HG02571 (cell line): ENCODE measurements around the gene AKIRIN2.

Source experiments
- ATAC-seq: cut with Tn5 transposase; IDR thresholded peaks from one replicate; pipeline ENCODE4 v1.9.1; 2021; ENCODE audit warnings: mild to moderate bottlenecking, moderate library complexity; ENCODE audit not compliant: unreplicated experiment

AKIRIN2 gene

GRCh38 chr6:87701676-87702588 lies at the start of gene AKIRIN2:
TSS of gene AKIRIN2 (minus strand) at chr6:87702233. CDS start at chr6:87701684, 549 bp downstream.
- ATAC-seq, result peak; percentile 73

- ATAC-seq, result no peak
These were observed 45.6 kb upstream of the AKIRIN2 start for GRCh38 chr6:87747646-87748045.

- no peak for ATAC-seq
These were observed 44.1 kb upstream of the AKIRIN2 start for GRCh38 chr6:87745966-87746721.

GRCh38 chr6:87743454-87743853 lies 41.4 kb upstream of the AKIRIN2 start:
- no peak for ATAC-seq

- no peak for ATAC-seq
These were observed 40.1 kb upstream of the AKIRIN2 start for GRCh38 chr6:87742106-87742505.

GRCh38 chr6:87741001-87741650 lies 39.1 kb upstream of the AKIRIN2 start:
- ATAC-seq, result no peak

- ATAC-seq, result no peak
These were observed 36.7 kb upstream of the AKIRIN2 start for GRCh38 chr6:87738744-87739143.

- no peak for ATAC-seq
These were observed 36.0 kb upstream of the AKIRIN2 start for GRCh38 chr6:87738000-87738399.

GRCh38 chr6:87736809-87737540 lies 34.9 kb upstream of the AKIRIN2 start:
- no peak for ATAC-seq

- no peak for ATAC-seq
These were observed 30.0 kb upstream of the AKIRIN2 start for GRCh38 chr6:87731818-87732661.

- ATAC-seq, result no peak
These were observed 29.0 kb upstream of the AKIRIN2 start for GRCh38 chr6:87731080-87731479.

GRCh38 chr6:87729965-87730719 lies 28.1 kb upstream of the AKIRIN2 start:
- no peak for ATAC-seq

- ATAC-seq, result no peak
These were observed 26.7 kb upstream of the AKIRIN2 start for GRCh38 chr6:87728706-87729105.

- peak; percentile 80 for ATAC-seq
These were observed 23.2 kb upstream of the AKIRIN2 start for GRCh38 chr6:87724983-87725811.

GRCh38 chr6:87723170-87724078 lies 21.4 kb upstream of the AKIRIN2 start:
- peak; percentile 43 for ATAC-seq

- no peak for ATAC-seq
These were observed 20.6 kb upstream of the AKIRIN2 start for GRCh38 chr6:87722540-87723169.

GRCh38 chr6:87721311-87721710 lies 19.3 kb upstream of the AKIRIN2 start:
- no peak for ATAC-seq
